ENCODE measurements around the gene MYL7.

MYL7 gene

DNA sequence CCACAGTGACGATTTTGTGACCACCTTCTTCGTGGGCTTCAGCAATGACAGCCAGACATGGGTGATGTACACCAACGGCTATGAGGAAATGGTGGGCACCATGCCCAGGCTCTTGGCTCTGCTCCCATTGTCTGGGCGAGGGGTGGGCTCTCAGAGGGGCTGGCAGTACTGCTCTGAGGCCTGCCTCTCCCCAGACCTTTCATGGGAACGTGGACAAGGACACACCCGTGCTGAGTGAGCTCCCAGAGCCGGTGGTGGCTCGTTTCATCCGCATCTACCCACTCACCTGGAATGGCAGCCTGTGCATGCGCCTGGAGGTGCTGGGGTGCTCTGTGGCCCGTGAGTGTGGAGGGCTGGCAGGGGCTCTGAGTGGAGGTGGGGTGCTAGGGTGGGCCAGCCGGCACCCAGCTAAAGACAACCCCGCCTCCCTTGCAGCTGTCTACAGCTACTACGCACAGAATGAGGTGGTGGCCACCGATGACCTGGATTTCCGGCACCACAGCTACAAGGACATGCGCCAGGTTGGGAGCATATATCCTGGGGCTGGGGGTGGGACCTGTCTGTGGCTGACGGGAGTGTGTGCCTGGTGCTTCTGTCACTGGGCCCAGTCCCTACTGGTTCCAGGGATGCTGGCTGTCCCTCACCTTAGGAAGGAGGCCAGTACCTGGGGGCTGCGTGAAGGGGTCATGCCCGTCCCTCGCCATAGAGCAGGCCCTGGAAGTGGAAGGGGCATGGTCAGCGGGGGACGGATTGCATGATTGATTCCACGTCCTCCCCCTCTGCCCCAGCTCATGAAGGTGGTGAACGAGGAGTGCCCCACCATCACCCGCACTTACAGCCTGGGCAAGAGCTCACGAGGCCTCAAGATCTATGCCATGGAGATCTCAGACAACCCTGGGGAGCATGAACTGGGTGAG, 30.2 kb downstream of the MYL7 start:
- DNase-seq, result no peak

DNA sequence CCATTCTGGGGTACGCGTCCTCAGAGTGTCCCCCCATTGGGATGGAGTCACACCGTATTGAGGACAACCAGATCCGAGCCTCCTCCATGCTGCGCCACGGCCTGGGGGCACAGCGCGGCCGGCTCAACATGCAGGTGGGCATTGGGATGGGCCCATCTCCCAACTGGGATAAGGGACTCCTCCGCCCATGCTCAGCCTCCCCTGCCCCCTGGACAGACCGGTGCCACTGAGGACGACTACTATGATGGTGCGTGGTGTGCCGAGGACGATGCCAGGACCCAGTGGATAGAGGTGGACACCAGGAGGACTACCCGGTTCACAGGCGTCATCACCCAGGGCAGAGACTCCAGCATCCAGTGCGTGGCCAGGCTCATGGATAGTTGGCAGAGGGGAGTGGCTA, 31.1 kb downstream of the MYL7 start:
- DNase-seq, result no peak

GRCh38 chr7:44108768-44109750, 32.1 kb downstream of the MYL7 start:
- no peak for DNase-seq

GRCh38 chr7:44107961-44108767, 33.0 kb downstream of the MYL7 start:
- DNase-seq, result no peak

DNA sequence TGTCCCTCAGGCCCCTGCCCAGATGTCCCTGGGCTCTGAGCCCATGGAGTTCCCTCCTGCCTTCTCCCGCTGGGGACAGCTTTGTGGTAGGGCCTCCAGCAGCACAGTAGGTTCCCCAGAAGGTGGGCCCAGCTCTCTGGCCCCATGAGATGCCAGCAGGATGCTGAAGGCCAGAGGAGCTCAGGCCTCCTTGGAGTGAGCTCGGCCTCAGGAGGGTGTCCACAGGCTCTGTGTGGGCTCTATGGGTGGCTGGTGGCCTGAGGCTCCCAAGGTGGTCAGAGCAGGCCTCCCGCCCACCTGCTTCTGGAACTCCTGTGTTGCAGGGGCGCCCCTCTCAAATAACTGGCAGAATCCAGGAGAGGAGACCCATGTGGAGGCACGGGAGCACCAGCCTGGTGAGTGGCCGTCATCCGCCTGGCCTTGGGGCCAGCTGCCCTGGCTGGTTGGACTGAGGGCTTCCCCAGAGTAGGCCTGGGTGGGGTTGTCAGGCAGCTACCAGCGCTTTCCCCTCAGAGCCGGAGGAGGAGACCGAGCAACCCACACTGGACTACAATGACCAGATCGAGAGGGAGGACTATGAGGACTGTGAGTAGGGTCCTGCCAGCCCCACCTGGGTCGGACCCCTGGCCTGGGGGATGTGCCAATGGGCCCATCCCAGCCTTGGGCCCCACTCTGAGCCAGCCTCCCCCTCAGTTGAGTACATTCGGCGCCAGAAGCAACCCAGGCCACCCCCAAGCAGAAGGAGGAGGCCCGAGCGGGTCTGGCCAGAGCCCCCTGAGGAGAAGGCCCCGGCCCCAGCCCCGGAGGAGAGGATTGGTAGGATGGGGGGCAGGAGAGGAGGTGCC, 33.8 kb downstream of the MYL7 start:
- DNase-seq, result no peak

- DNase-seq, result no peak
Observed at GRCh38 chr7:44106311-44107065, 34.6 kb downstream of the MYL7 start.

- DNase-seq, result no peak
Observed at GRCh38 chr7:44105832-44106231, 35.3 kb downstream of the MYL7 start.

DNA sequence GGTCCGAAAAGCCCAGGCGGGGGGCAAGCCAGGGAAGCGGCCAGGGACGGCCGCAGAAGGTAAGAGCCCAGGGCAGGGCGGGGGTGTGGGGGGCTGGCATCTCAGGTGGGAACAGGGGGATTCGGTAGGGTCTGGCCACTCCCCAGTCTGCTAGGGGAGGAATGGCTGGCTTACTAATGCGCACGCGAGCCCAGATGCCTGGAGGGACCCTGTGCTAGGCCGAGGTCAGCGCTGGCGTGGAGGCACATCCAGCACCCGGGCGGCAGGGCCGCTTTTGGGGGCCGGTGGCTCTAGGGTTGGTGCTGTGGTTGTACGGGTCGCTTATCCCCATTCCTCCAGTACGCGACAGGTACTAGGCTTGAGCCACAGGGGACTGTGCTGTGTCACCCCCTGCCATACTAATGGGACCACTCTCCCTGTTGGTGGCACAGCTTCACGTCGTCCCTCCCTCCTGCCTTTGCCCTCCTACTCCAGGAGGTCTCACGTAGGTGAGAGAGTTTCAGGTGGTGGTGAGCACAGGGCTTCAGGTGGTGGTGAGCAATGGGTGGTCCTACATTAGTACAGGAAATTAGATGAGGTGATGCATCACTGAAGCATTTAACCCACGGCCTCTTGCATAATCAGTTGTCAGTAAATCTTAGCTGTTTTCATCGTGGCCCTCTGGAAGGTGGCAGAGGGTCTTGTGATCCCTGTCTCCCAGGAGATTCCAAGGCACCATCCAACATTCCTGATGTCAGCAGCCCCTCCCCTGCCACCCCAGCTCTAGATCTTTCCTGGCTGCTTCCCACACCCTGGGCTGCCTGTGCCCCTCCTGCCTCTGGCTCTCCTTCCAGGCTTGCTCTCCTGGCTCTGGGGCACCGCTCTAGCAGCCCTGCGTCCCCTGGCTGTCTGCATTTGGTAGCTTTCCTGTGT, 36.0 kb downstream of the MYL7 start:
- no peak for DNase-seq

- DNase-seq, result no peak
Observed at GRCh38 chr7:44103923-44104859, 36.9 kb downstream of the MYL7 start, which contains the start of gene AEBP1. AEBP1 (plus strand) TSS chr7:44104345; CDS start chr7:44104666, 321 bp downstream.

- DNase-seq, result no peak
Observed at GRCh38 chr7:44103566-44103922, 37.6 kb downstream of the MYL7 start.

DNA sequence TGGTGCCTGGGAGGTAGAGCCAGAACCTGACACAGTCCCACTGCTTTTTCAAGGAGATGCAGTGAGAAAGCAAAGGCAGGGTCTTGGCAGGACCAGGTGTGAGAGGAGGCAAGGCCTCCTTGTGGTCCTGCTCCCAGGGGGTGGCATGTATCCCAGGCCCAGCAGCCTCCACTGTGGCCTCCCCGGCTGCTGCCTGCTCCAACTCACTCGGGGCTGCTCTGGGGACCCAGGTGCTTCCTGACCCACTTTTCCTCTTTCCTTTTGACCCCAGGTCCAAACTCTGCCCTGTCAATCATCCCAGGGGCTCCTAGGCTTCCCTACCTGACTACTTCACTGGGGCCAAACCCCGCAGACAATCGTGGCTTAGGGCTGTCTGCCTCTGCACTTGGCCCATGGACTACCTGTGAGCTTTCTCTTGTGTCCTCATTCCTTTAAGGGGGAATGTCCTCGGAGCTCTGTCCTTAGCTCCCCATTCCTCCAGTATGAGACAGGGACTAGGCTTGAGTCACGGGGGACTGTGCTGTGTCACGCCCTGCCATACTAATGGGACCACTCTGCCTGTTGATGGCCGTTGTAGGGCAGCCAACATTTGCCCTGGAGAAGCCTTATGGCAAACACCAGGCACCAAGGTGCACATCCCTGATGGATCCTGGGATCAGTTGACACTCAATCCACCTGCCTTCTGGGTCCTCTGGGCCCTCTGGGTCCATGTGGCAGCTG, 38.1 kb downstream of the MYL7 start:
- no peak for DNase-seq

GRCh38 chr7:44101966-44102845, 38.9 kb downstream of the MYL7 start:
- no peak for DNase-seq

DNA sequence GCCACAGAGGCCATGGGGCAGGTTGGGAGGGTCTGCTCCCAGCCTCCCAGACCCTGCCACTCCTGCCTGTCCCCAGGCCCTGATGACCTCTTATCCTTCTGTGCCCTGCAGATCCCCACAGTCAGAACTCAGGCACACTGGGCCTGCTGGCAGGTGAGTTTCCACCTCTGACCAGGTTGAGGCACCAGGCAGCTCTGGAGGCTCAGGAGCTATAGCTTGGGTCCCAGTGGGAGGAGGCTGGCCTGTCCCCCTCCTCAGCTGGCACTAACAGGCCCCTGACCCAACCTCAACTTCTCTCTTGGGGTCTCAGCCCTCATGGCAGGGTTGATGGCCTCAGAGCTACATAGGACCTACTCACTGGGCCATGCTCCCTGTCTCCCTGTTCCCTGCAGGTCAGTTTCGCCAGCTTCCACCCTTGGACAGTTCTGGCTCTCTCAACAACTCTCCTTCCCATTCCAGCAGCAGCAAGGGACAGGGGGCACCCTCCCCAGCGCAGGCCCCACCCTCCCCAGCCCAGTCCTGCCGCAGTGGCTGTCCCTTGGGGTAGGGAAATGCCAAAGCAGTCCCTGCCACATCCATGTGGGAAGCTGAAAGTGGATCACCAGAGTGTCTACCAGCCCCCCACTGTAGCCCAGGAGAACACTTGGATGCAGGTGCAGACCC, 39.7 kb downstream of the MYL7 start:
- DNase-seq, result no peak

DNA sequence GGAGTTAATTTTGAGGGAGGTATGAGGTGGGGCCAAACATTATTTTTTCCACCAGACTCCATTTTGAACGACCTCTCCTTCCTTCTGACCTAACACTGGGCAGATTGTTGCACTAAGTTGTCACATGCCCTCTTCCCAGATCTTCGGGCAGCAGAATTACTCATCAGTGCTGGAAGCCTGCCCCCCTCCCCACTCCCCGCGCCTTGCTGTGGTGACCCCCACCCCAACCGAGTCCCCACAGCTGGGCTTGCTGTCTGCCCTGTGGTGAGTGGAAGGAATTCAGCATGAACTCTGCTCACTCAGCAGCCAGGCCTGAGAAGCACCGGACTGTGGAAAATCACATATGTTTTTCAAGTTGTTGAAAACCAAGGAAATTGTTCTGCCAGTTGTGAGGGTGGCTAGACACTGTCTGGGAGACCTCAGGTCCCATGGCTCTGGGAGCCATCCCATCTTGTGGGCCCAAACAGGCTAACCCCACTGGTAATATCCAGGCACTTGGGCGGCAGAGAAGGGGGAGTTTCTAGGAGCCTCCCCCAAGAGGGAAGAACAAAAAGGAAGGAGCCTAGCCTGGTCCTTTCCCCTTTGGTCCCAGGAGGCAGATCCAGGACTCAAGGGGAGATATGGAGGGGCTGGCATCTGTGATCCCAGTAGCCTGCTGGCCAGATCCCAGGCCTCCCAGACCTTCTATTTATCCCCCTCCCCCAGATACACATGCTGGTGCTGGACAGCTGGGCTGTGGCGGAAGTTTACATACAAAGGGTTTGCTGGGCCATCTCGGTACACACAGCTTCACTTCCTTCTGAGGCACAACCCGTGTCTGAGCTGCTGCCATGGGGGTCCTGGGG, 40.5 kb downstream of the MYL7 start:
- DNase-seq, result no peak

DNA sequence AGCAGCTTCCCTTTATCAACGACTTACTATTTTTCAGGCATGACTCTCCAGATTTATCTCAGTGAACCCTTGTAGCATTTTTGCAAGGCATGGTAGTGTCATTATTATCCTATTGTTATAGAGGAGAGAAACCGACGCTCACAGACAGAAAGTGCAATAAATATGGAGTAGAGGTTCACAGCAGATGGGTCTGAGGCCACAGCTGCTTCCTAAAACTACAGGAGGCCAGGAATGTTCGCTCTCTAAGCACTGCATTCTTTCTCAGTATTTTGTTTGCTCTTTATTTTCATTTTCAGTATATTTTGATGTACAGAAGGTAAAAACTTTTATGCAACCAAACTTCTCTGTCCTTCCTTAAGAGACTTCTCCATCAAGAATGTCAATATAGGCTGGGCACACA, 41.5 kb downstream of the MYL7 start:
- peak in 1 of 2 donors; percentile 43 for DNase-seq
